Occipital lobe (tissue), 2 donors: ENCODE measurements around the gene GPC6. TPM values are rescaled to one million over a fixed set of nuclear protein-coding genes. Genes with fewer than 3 reads are reported as not detected.

Experiments used
- DNase-seq: peaks from one replicate; lab custom pipeline; 2025; lab: John Stamatoyannopoulos, UW
- total RNA-seq: library from RNA; depleted of rRNA; stranded (reverse); fragments of >200 nt; gene quantifications from one replicate; pipeline ENCODE4 v1.2.3, GENCODE V29; 2014

Gene GPC6
- total RNA-seq, 1 donor from 2014 or later, result 9.8 TPM

DNA sequence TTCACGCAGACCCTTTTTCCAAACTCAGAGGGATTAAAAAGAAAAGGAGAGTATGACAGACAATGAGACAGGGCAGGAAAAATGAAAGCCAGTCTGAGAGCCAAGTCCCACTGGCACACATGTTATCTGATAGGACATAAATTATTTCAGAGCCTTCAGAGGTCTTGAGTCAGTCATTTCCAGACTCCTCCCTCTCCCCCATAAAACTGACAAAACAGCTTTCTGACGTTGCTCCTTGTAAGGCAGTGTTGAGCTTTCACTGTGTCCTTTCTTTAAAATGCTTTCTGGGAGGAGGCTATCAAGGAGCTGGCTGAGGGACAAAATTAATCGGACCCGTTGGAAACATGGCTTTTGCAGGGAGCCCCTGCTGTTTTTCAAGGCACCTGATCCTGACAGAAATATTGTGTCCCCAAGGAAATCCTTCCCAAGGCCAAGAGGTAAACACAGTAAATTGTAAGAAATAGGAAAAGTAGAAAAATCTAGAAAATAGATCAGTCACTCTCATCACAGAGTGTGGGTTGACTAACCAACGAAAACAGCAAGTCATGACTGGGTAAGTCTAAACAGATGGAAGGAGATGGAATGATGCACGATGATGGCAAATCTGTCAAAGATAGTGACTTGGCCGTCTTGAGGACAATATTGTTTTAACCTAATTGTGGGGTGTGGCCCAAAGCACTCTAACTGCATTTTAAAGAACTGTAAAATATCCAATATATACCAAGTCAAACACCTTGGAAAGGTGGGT, 1163.2 kb downstream of the GPC6 start:
- DNase-seq, result no peak

DNA sequence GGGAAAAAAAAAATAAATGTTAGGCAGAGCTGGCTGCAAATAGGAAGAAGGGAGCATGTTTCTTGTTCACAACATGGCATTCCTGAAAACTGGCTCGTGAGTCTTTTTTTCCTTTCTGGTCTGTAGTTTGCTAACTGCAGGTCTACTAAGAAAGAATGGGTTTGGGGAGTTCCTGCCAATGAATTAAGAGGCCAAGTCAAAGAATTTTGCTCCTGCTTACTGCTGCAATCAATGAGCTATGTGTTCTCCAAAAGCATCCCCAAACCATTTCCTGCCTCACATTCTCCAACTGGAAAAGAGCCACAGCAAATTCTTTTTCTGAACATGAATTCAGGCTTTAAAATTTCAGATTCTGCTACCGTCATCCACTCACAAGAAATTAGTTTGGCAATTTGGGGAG, 1164.3 kb downstream of the GPC6 start:
- DNase-seq, result no peak

DNA sequence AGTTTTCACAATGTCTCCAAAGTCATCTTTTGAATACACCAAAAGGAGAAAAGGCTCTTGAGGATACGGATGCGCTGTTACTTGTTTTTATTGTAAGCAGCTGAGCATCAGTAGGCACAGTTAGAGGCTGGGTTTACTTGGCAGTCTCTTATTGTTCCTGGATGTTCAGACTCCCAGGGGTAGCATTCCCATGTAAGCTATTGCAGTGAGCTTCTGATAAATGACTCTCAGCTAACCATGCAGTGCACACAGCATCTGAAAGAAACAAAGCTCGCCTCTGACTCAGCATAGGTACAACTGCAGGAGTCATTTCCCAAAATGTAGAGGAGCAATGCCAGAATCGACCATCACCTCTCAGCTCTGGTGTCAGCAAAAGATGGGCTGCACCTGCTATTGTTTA, 1168.1 kb downstream of the GPC6 start:
- DNase-seq, result no peak

DNA sequence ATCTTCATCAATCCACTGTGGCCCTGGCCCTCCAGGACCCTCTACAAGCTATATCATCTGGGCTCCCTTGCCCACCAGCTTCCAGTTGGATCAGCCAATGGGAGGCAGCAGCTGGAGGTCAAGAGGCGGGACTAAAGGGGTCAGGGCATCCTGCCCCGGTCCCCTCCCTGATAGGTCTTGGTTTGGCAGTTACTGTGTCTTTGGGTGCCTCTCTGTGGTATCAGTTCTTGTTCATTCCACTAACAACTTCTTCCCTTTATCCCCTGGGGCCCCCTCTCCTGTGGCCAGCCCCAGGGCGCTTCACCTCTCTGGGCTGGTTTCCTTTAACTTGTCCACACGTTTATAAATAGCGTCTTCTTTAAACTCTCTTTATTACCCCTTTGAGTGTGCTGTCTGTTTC, 1169.3 kb downstream of the GPC6 start:
- no peak for DNase-seq

DNA sequence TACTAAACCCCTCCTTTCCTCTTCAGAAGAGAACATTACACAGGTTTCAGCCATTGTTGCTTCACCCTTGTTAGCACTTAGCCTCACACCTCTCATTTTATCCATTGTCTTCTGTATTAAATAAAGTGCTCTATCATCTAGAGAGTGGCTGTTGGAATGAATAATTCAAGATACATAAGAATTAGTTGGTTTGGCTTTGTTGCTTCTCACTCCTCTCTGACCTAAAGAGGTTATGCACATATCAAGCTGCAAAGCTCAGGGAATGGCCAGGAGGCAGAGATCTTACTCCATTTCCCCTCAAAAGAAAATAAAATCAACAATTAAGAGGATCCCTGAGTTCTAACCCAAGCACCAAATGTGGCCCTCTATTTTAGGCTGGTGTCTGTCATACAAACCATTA, 1173.2 kb downstream of the GPC6 start:
- no peak for DNase-seq

DNA sequence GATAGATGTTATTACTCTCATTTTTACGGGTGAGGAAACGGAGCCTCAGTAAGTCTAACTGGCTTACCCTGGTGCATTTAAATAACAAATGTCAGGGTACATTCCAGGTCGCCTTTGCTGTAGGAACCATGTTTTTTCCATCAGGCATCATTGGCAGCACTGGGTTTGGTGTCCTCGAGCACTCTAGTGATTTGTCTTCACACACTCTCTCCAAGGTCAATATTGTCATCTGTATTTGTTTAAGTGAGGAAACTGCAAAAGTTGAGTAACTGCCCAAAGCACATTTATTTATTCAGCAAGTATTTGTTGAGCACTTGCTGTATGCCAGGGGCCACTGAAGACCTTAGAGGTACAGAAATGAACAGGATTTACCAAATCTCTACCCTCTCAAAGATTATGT, 1174.3 kb downstream of the GPC6 start:
- no peak for DNase-seq

DNA sequence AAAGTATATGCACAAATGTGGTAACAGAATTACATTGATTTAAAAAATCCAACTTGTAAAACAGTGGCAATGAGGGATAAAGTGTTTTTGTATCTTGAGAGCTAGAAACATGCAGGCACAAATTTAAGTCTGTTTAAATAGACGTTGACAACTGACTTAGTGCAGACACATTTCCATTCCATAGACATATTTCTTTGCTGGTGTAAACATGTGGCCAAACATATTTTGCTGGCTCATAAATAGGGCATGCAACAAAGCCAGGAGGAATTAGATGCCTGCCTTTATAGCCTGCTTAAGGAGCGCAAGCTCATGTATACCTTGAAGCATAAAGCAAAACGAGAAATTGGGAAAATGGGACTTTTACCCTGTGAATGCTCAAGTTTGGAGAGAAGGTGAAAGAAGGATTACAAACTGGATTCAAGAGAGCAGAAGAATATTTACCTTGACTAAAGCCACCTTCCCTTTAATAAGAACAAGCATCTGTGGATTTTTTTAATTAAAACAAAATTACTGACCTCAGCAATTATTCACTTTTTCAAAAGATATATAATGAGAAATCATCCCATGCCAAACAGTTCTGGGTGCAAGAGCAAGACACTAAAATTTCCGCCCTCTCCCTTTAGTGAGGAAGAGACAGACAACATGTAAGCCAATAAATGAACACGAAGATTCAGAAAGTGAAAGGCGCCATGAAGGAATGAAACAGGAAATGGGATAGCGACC, 1181.9 kb downstream of the GPC6 start:
- DNase-seq, result no peak

DNA sequence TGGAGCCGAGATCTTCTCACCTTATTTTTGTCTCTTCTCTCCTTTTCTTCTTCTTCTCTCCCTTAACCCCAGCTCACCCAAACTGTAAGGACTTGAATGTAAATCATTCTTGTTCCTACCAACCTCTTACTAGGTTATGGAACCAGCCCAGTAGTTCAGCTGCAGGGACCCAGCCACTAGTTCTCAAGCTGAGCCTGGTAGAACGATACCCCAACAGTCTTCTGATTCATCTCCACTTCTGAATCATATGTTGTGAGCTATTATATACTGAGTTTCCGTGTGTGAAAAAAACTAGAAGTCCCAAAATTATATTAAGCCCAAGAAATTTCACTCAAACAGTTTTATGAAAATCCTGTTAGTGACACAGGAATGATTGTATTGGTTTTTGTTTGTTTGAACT, 1185.1 kb downstream of the GPC6 start:
- no peak for DNase-seq

DNA sequence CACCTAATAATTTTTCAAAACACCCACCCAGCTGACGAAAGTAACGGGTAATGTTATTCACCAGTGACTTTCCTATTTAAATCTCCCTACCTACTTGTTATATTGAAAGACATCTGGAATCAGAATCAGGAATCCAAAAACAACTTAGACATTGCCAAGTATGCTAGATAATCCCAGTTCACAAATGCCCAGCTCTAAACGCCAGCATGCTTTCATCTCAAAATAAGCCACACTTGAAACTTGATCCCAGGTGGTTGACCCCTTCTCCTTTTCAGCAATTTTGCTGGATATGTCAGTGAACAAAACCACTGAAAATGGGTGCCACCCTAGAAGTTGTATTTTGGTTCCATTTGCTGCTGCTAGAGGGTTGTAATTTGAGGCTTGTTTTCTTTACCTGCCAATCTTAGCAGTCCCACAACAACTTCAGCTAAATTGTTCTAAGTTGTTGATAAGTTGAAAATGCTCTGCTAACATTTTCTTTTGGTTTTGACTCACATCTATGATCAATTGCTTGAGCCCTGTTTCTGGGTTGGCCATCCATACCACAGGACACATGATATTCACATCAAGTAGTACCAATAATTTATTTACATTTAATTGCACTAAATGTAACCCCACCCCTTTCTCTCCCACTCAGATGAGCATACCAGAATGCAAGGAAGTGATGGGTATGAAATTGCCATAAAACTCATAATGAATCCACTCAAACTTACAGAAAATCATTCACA, 1186.4 kb downstream of the GPC6 start:
- DNase-seq, result no peak

DNA sequence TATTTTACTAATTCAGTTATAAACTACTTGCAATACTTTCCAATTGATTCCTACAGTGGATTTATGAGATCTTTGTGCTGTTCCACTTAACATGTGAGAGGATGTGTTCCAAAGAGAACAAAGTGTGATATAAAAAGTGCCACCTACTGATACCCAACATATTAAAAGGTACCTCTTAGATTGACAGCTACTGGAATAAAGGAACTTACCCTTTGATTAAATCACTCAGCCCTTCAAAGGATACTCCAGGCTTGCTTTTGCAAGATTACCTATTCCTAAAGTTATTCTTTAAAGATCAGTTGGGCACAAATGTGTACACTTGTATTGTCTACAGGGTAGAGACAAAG, 1187.0 kb downstream of the GPC6 start:
- no peak for DNase-seq

DNA sequence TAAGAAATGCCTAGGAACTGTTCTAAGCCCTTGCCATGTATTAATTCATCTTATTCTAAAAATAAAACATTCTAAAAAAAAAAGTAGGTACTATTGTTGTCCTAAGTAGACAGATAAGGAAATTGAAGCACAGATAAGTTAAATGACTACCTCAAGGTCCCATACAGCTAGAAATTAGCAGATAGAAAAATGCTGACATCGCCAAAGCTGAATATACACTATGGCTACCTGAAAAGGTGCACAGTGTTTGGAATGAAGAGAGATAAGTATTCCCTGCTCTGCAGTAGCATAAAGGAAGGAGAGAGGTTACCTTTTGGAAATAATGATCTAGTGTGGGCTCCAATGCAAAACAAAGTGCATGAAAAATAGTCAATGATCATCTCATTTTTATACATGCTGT, 1187.5 kb downstream of the GPC6 start:
- no peak for DNase-seq

DNA sequence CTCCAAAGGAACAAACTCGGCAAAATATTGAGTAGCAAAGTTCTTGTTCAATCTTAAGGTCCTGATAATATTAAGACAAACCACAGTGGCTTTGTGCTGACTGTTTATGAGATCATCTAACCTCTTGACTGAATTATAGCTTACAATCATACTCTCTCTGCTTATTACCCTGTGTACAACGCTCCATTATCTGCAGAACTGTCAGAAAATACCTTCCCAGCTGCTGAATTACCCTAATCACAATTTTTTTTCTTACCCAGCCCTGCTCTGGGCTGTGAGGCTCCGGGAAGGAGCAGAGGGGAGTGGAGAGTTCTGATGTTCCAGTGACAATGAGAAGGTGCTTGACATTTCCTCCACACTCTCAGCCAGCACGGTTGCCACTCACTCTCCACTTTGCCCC, 1188.1 kb downstream of the GPC6 start:
- DNase-seq, result no peak

DNA sequence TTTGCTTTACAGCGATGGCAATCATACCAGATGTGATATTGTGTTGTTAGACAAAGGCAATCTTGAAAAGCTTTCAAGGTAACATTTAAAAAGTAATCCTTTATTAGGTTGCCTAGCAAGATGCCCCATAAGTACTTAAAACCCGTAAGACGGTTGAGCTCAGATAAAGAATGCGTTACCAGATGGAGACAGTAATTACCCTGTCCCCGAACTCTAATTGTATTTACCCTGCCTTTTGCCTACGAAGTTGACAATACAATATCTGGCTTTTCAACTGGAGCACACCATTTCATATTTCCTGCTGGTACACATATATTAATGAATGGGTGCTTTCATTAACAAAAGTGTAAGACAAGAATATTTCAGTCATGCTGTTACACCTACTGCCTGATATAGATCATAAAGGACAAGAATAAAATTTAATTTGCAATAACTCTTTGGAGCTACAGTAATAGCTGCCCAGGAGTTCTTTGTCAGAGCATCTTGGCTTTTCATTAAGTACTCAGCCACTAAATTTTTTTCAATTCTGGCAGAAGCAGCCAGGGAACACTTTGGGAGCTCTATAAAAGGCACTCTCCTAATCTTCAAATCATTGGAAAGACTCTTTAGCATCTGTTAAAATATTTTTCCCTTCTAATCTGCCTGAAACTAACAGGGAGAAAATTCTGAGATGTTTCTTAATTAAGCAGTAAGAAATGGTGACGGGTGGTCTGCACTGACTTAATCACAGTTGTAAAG, 1189.1 kb downstream of the GPC6 start:
- DNase-seq, result no peak

DNA sequence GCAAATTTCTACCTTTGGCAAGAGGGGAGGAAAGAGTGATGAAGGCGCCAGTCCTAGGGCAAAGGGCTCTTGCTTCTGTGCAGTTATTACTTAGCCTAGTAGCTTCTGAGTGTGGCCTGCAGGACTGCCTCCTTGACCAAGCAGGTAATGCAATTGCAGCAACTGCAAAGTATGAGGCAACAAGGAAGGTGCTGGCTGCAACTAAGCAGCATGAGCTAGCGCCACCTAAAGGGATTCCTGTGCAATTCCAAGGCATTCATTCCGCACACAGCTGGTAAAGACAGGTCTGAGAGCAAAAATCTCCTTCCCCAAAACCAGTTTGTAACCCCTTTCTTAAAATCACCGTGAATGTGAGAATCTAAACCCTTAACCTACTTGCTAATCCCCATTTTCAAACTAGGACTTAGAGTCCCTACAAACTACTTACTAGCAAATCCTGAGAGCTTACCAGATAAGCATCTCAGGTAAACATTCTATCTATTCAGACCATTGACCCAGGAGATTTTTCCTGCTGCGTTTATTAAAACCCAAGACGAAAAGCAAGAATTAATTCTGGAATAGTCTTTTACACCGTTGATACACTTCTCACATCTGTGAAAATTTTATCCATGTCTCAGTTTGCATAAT, 1190.0 kb downstream of the GPC6 start:
- DNase-seq, result no peak

DNA sequence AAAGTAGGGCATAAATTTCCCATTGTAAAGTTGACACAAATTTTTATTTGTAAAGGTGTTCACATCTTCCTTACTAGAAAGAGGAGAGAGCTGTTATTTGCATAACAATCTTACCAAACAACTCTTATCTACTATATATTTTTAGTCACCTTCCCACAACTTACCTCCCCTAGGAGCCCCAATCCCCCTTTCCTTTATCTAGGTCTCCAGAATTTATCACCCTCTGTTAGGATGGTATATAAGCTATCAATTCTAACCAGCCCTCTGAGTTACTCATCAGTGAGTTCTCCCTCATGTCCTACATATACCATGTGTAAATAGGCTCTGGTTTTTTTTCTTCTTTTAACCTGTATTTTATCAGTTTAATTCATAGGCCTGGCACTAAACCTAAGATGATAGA, 1190.7 kb downstream of the GPC6 start:
- no peak for DNase-seq

DNA sequence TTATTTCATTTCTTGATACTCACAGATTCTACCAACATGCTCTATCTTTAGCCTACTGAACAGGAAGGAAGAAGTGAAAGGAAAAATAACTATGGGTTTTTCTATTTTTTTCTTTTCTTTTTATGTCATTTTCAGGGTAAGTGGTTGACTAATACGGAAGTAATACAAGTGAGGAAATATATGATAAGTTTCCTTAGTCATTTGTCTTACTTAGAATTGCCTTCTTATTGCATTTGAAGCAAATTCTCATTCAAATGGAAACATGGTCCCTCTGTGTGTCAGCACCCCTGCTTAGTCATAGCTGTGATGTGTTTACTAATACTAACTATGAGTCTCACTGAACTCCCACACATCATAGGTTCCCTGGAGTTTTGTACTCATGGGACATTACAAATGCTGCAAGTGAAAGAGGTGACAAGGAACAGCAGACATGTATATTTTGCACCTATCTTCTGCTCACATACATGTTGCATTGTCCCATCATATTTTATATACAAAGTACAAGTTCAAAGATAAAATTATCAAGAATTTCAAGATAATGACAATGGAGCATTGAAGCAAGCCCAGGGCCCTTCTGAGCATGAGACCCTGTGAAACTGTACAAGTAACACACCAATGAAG, 1192.8 kb downstream of the GPC6 start:
- DNase-seq, result no peak

DNA sequence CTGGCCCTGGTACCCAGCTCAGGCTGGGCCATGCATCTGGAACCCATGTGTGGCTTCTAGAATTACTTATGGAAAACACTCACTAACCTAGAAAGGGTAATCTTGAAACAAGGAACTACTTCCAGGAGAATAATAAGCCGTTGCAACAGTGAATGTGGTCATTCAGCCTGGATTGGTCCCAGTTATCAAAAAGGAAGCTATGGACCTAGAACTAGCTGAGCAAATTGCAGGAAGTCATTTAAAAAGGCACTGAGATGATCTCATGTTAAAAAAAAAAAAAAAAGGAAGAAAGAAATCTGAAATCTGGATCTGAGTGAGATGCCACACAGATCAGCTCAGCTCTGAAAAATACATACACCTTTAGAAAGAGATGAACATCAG, 1193.3 kb downstream of the GPC6 start:
- DNase-seq, result no peak

DNA sequence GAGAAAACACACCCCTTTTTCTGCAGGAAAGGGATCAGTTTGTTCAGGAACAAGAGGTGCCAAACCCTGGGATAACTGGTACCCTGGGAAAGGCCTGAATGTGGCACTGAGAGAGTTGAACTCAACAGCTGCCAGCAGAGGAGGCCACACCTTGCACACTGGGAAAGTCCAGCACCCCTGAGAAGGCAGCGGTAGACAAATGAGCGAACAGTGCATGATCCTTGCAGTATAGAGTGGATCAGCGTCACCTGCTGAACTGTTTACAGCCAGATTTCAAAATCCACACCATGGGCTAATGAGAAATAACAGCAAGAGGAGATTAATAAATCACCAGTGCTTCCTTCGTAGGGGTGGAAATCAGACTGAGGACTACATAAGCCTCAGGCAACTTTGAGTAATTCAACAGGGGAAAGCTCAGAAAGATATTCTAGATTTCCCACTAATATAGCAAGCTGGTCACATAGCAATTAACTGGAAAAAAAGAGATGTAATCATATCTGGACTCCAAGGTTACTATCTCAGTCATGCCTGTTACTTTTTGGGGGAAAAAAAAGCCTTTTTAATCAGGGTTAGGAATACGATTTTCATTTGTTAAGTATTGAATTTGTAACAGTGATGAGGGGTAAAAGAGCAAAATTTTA, 1200.8 kb downstream of the GPC6 start:
- no peak for DNase-seq

DNA sequence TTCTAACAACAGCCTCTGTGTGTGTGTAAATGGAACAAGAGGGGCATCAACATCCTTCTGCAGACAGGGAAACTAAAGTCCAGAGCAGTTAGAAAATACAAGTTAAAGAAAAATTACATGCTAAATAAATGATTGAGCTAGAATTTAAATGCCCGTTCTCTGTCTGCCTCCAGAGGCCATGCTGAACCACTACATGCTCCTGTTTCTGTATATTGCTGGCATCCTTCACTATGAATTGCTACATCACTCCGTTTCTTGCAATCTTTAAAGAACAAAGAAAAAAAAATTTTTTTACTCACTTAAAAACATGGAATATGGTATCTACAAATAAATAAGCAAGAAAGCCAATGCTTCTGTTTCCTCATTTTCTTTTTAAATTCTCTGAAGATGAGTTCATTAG, 1205.0 kb downstream of the GPC6 start:
- DNase-seq, result no peak

DNA sequence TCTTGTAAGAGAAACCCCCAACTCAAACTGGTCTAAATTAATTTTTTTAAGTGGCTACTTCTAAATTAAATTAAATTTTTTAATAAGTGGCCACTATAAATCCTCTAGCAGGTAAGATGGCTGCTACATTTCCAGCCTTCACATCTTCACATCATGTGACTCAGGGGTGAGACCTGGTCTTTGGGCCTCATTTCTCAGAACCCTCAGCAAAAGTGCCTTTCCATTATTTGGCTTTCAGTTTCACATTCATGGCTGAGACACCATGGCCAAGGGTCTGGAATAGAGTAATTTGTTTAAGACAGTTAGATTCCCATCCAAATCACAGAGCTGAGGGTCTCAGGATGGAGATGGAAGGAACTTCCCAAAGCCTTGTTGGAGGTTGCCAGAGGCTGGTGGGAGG, 1205.4 kb downstream of the GPC6 start:
- no peak for DNase-seq
